ENCODE results near the gene MAD1L1. TPM values are rescaled to one million over a fixed set of nuclear protein-coding genes. Genes with fewer than 3 reads are reported as not detected.

Gene MAD1L1
- total and polyA plus RNA-seq, 10 donors, result 47.3 to 118 (median 68.2) TPM

DNA sequence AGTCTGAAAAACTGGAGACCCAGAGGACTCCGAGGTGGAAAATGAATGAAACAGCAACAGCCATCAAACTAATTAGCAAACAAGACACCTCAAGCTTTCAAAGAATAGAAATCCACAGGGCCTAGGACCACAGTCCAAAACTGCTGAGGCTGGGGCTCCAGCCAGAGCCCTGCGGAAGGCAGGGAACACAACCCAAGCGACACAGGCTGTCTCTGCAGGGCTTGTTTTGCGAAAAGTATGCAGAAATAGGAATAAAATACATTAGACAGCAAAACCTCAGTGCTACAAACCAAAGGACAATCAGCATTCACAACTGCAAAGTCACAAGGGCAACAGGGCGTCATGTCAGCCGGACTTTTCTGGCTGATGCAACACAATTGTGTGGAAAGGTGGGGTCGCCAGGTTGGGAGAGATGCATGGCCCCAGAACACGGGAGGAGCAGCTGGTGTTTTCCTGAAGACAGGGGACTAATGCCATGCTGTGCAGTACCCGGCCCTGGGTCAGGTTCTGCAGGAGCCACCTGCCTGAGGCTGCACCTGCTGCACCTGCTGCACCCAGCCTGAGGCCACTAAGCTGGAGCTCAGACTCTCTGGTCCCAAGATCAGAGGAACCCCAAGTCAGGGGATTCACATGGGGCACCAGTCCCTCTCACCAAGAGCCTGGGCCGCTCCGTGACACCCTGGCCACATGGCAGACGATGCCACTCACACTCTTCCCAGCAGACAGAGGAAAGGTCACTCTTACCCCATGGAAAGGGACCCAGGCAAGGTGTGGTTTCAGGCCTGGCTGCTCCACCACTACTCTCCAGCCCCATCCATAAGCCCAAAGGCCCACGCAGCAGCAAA, 74.2 kb downstream of the MAD1L1 start:
- Histone ChIP-seq H3K36me3 (peaks cover 0 to 35% (median 0%) of the 10 kb centered on the region in 6 donors), H3K27ac (no peak overlapping the region), H3K4me3 (no peak overlapping the region), H3K27me3 (replicated peaks in 1 of 7) (no peaks in the 10 kb centered on the region), H3K9me3 (no peaks in the 10 kb centered on the region), H3K4me1 (peaks cover 0 to 10% (median 3%) of the 10 kb centered on the region in 6 donors)
- intact Hi-C loops (cut with DNase I; ENCODE audit: low total_unique reads), result no loop called here
- 88 to 94% (median 91%) methylated on average over 11 to 13 of the region's 13 CpGs for WGBS, 5 donors
- peak; percentile 57 for DNase-seq
- TF ChIP-seq, protein P1, sequence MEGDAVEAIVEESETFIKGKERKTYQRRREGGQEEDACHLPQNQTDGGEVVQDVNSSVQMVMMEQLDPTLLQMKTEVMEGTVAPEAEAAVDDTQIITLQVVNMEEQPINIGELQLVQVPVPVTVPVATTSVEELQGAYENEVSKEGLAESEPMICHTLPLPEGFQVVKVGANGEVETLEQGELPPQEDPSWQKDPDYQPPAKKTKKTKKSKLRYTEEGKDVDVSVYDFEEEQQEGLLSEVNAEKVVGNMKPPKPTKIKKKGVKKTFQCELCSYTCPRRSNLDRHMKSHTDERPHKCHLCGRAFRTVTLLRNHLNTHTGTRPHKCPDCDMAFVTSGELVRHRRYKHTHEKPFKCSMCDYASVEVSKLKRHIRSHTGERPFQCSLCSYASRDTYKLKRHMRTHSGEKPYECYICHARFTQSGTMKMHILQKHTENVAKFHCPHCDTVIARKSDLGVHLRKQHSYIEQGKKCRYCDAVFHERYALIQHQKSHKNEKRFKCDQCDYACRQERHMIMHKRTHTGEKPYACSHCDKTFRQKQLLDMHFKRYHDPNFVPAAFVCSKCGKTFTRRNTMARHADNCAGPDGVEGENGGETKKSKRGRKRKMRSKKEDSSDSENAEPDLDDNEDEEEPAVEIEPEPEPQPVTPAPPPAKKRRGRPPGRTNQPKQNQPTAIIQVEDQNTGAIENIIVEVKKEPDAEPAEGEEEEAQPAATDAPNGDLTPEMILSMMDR (IDR thresholded peaks at IDR 0.05 in 8 of 11, conservative IDR thresholded peaks at IDR 0.05 in 3 of 11), result no peak
- no peak for TF ChIP-seq POLR2A (IDR thresholded peaks at IDR 0.05)

DNA sequence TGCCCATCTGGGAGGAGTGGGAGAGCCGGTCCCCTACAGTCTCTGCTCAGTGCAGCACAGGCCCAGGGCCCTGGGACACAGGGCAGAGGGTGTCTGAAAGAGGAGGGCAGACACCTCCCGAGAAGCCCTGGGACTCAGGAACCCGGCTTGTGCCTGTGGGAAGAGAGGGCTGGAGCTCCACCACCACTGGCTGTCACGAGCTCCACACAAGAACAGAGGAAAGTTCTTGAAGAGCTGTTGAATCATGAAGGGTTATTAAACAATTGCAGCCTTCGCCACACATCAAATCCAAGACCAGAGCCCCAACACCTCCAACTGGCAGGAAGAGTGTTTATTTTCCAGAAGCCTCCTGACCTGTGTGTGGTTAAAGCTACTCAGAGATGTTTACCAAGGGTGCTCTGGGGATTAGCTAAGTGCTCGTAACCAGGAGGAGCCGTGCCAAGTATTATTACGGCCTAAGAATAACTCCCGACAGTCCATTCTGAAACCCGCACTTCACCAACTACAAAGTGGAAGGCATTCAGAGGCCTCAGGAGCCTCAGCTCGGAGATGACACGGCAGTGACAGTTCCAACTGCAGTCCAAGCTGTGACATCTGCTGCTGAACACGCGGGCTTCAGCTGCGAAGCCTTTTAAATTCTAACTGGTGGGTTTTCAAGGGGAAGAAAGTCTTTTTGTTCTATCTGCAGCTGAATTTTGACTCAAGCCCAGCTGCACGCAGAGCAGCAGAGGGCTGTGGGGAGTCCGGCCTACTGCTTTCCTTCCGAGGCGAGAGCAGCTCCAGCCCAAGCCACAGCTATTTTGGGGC, 75.1 kb downstream of the MAD1L1 start:
- Histone ChIP-seq H3K27ac (no peak overlapping the region), H3K4me3 (no peak overlapping the region), H3K27me3 (replicated peaks in 1 of 7) (no peaks in the 10 kb centered on the region), H3K36me3 (peaks cover 0 to 38% (median 0%) of the 10 kb centered on the region in 6 donors), H3K4me1 (peaks cover 0 to 6% (median 0%) of the 10 kb centered on the region in 6 donors), H3K9me3 (no peaks in the 10 kb centered on the region)
- intact Hi-C loops (cut with DNase I; ENCODE audit: low total_unique reads), result no loop called here
- 76 to 93% (median 84%) methylated on average over 19 of the region's 19 CpGs for WGBS, 5 donors
- no peak for DNase-seq
- TF ChIP-seq POLR2A (IDR thresholded peaks at IDR 0.05) (no peak), POLR2AphosphoS5 (IDR thresholded peaks at IDR 0.05) (no peak)
- TF ChIP-seq, protein P1 (IDR thresholded peaks at IDR 0.05 in 8 of 11, conservative IDR thresholded peaks at IDR 0.05 in 3 of 11), result no peak

DNA sequence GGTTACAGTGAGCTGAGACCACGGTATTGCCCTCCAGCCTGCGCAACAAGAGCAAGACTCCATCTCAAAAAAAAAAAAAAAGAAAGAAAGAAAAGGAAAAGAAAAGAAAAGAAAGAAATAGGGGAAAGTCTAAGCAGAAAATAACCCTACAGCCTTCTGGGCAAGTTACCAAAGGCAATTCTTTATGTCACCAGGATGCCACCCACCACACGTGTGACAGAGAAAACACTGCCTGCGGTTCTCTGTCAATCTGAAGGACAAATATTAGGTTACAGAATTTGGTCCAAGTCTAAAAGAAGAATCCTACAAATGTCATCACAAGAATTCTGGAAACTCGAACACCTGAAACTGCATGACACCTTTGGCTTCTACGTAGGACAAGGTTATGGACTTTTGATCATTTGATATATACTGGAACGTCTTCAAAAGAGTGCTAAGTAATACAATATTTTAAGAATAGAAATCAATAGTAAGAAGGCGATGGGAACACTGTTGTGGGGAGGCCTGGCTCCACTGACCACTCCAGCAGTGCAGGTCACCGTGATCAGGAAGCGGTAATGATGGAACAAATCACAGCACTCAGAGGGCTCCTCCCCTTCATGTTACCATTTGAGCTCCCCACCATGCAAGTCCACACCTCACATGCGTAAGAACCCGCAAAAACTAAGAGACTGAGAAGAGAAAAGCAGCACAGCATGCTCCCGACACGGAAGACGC, 75.8 kb downstream of the MAD1L1 start:
- Histone ChIP-seq H3K36me3 (peaks cover 0 to 38% (median 0%) of the 10 kb centered on the region in 6 donors), H3K27me3 (replicated peaks in 1 of 7) (no peaks in the 10 kb centered on the region), H3K4me1 (peaks cover 0 to 4% (median 0%) of the 10 kb centered on the region in 6 donors), H3K27ac (no peak overlapping the region), H3K9me3 (no peaks in the 10 kb centered on the region), H3K4me3 (no peak overlapping the region)
- intact Hi-C loops (cut with DNase I; ENCODE audit: low total_unique reads), result no loop called here
- no peak for TF ChIP-seq POLR2AphosphoS5 (IDR thresholded peaks at IDR 0.05)
- TF ChIP-seq, protein P1 (IDR thresholded peaks at IDR 0.05 in 8 of 11, conservative IDR thresholded peaks at IDR 0.05 in 3 of 11), result no peak
- no peak for TF ChIP-seq POLR2A (IDR thresholded peaks at IDR 0.05)
- no peak for DNase-seq
- 93 to 97% (median 96%) methylated on average over 15 of the region's 15 CpGs for WGBS, 5 donors
